ENCODE results near the gene PRPF4.

The PRPF4 gene

GRCh38 chr9:113306566-113306965 is 31.1 kb downstream of the PRPF4 start:
- Histone ChIP-seq H4K20me1 (ENCODE audit: insufficient read depth, low read length) (no peaks in the 10 kb centered on the region), H3F3A (ENCODE audit: insufficient read depth, low read length) (no peaks in the 10 kb centered on the region), H3K79me2 (ENCODE audit: low read length) (no peaks in the 10 kb centered on the region), H2AFZ (ENCODE audit: low read length) (no peak overlapping the region), H3K9ac (ENCODE audit: low read length) (no peak overlapping the region), H3K4me1 (ENCODE audit: low read length) (peaks cover 6% of the 10 kb centered on the region), H3K4me2 (ENCODE audit: low read depth, low read length) (no peak overlapping the region), H3K9me2 (replicated peaks; ENCODE audit: insufficient read depth, low read length) (no peaks in the 10 kb centered on the region), H3K4me3 (ENCODE audit: low read length) (no peak overlapping the region), H3K27me3 (replicated peaks; ENCODE audit: insufficient read depth, low read length) (no peaks in the 10 kb centered on the region), H3K36me3 (replicated peaks; ENCODE audit: insufficient read depth, low read length) (no peaks in the 10 kb centered on the region), H3K9me3 (replicated peaks; ENCODE audit: insufficient read depth, low read length) (no peaks in the 10 kb centered on the region), H3K27ac (ENCODE audit: low read length) (no peak overlapping the region)
- DNase-seq = no peak
- TF ChIP-seq EZH2phosphoT487 (IDR thresholded peaks at IDR 0.05; ENCODE audit: low read length) (no peak), EZH2 (optimal IDR thresholded peaks at IDR 0.05; ENCODE audit: low read depth, low read length) (no peak), CTCF (IDR thresholded peaks at IDR 0.05; ENCODE audit: low read length) (no peak)

- H3K4me3 ChIP-seq (ENCODE audit: low read length) = no peak overlapping the region
- H3K79me2 ChIP-seq (ENCODE audit: low read length) = no peaks in the 10 kb centered on the region
- peaks cover 13% of the 10 kb centered on the region for H3K4me1 ChIP-seq (ENCODE audit: low read length)
- no peak overlapping the region for H3K27ac ChIP-seq (ENCODE audit: low read length)
- no peak overlapping the region for H3K9ac ChIP-seq (ENCODE audit: low read length)
- H3K36me3 ChIP-seq (replicated peaks; ENCODE audit: insufficient read depth, low read length) = no peaks in the 10 kb centered on the region
- H3K27me3 ChIP-seq (replicated peaks; ENCODE audit: insufficient read depth, low read length) = no peaks in the 10 kb centered on the region
- no peaks in the 10 kb centered on the region for H4K20me1 ChIP-seq (ENCODE audit: insufficient read depth, low read length)
- H3K9me3 ChIP-seq (replicated peaks; ENCODE audit: insufficient read depth, low read length) = no peaks in the 10 kb centered on the region
- H2AFZ ChIP-seq (ENCODE audit: low read length) = no peak overlapping the region
- DNase-seq = no peak
- H3K9me2 ChIP-seq (replicated peaks; ENCODE audit: insufficient read depth, low read length) = no peaks in the 10 kb centered on the region
- H3F3A ChIP-seq (ENCODE audit: insufficient read depth, low read length) = 0 out of 2 replicates have a peak, but pooled peaks cover 5% of the 10 kb centered on the region
- no peak overlapping the region for H3K4me2 ChIP-seq (ENCODE audit: low read depth, low read length)
- TF ChIP-seq EZH2phosphoT487 (IDR thresholded peaks at IDR 0.05; ENCODE audit: low read length) = no peak
- TF ChIP-seq CTCF (IDR thresholded peaks at IDR 0.05; ENCODE audit: low read length) = no peak
- no peak for TF ChIP-seq EZH2 (optimal IDR thresholded peaks at IDR 0.05; ENCODE audit: low read depth, low read length)
Measured at GRCh38 chr9:113307396-113307975, 32.0 kb downstream of the PRPF4 start.

- H3K9ac ChIP-seq (ENCODE audit: low read length) = no peak overlapping the region
- H3K9me2 ChIP-seq (replicated peaks; ENCODE audit: insufficient read depth, low read length) = no peaks in the 10 kb centered on the region
- no peak for TF ChIP-seq EZH2 (optimal IDR thresholded peaks at IDR 0.05; ENCODE audit: low read depth, low read length)
- peak; percentile 67 for TF ChIP-seq CTCF (IDR thresholded peaks at IDR 0.05; ENCODE audit: low read length)
- no peak for TF ChIP-seq EZH2phosphoT487 (IDR thresholded peaks at IDR 0.05; ENCODE audit: low read length)
- no peaks in the 10 kb centered on the region for H4K20me1 ChIP-seq (ENCODE audit: insufficient read depth, low read length)
- H3K4me2 ChIP-seq (ENCODE audit: low read depth, low read length) = no peak overlapping the region
- no peaks in the 10 kb centered on the region for H3K36me3 ChIP-seq (replicated peaks; ENCODE audit: insufficient read depth, low read length)
- H3K4me3 ChIP-seq (ENCODE audit: low read length) = no peak overlapping the region
- no peaks in the 10 kb centered on the region for H3K27me3 ChIP-seq (replicated peaks; ENCODE audit: insufficient read depth, low read length)
- H3K9me3 ChIP-seq (replicated peaks; ENCODE audit: insufficient read depth, low read length) = no peaks in the 10 kb centered on the region
- 0 out of 2 replicates have a peak, but pooled peaks cover 5% of the 10 kb centered on the region for H3F3A ChIP-seq (ENCODE audit: insufficient read depth, low read length)
- DNase-seq = peak; percentile 62
- H3K79me2 ChIP-seq (ENCODE audit: low read length) = no peaks in the 10 kb centered on the region
- H3K27ac ChIP-seq (ENCODE audit: low read length) = no peak overlapping the region
- H3K4me1 ChIP-seq (ENCODE audit: low read length) = peaks cover 13% of the 10 kb centered on the region
- H2AFZ ChIP-seq (ENCODE audit: low read length) = no peak overlapping the region
Measured at GRCh38 chr9:113309204-113309813, 33.9 kb downstream of the PRPF4 start.

Data from MM.1S (cell line).